Endothelial cell of umbilical vein (primary cell): ENCODE results near the gene SLC43A1. TPM values are rescaled to one million over a fixed set of nuclear protein-coding genes. Genes with fewer than 3 reads are reported as not detected.

Experiments used
- BruUV-seq: library from RNA; stranded (reverse); fragments of 400-500 nt; replicated peaks from 2 replicates; lab custom pipeline; 2021; lab: Mats Ljungman, UMichigan
- CTCF ChIA-PET: fragments of 300-600, 350-600 bp; sonication (Branson Sonifier 250); formaldehyde crosslinking; loops from one replicate; lab custom pipeline; 2021; ENCODE audit warnings: antibody characterized with exemption, inconsistent platforms; lab: Charles Lee
- POLR2A ChIA-PET: fragments of 300-600, 350-600 bp; sonication (Branson Sonifier 250); formaldehyde crosslinking; loops from one replicate; lab custom pipeline; 2021; ENCODE audit warnings: antibody characterized with exemption, inconsistent platforms; lab: Charles Lee
- DNase-seq: peaks from one replicate; pipeline ENCODE4 v3.0.0-alpha.2; 2011; ENCODE audit warnings: low read depth, low spot score
- FAIRE-seq: peaks from 2 replicates; lab custom pipeline; 2011; peaks lifted over from hg19 to GRCh38; lab: Jason Lieb, UNC
- H2AFZ ChIP-seq: 2 replicates; pipeline ENCODE4 v1.6.0; 2012; ENCODE audit warnings: low read depth, low read length, control low read depth, inconsistent platforms
- H3K27ac ChIP-seq: 2 replicates; pipeline ENCODE4 v1.5.1; 2011; ENCODE audit warnings: low read depth, mild to moderate bottlenecking, control low read depth, low read length, moderate library complexity; ENCODE audit not compliant: insufficient read depth
- H3K27me3 ChIP-seq, 2 experiments: 2 replicates each; pipeline versions ENCODE4 v1.6.0 to v1.6.1; 2011; ENCODE audit warnings: low read length in 2 of 2, mixed read lengths in 1 of 2; ENCODE audit not compliant: control insufficient read depth in 2 of 2, insufficient read depth in 2 of 2
- H3K36me3 ChIP-seq, 2 experiments: 2 replicates in 1 of 2; 3 replicates in 1 of 2; pipeline ENCODE4 v1.5.1; 2011; ENCODE audit warnings: low read length in 2 of 2, mild to moderate bottlenecking in 1 of 2, moderate library complexity in 1 of 2; ENCODE audit not compliant: control insufficient read depth in 2 of 2, insufficient read depth in 2 of 2; ENCODE audit errors: extremely low read depth in 1 of 2
- H3K4me1 ChIP-seq: 3 replicates; pipeline ENCODE4 v1.5.1; 2011; ENCODE audit warnings: mild to moderate bottlenecking, low read length; ENCODE audit not compliant: control insufficient read depth, insufficient read depth; ENCODE audit errors: extremely low read depth
- H3K4me2 ChIP-seq: 2 replicates; pipeline ENCODE4 v1.6.1; 2011; ENCODE audit warnings: low read length, control low read depth, mixed read lengths; ENCODE audit not compliant: insufficient read depth
- H3K4me3 ChIP-seq, 3 experiments: fragments of 200-600 bp in 1 of 3; sonication (generic), shearing (Covaris generic) in 1 of 3; replicated peaks in 1 of 3; 2 replicates each; pipeline ENCODE4 v1.5.1; 2011 to 2016; ENCODE audit warnings: control low read depth in 3 of 3, low read length in 3 of 3, mild to moderate bottlenecking in 2 of 3, inconsistent platforms in 1 of 3, low read depth in 1 of 3, moderate library complexity in 1 of 3; ENCODE audit not compliant: insufficient read depth in 1 of 3
- H3K79me2 ChIP-seq: 2 replicates; pipeline ENCODE4 v1.6.0; 2012; ENCODE audit warnings: low read length, inconsistent platforms; ENCODE audit not compliant: control insufficient read depth, insufficient read depth
- H3K9ac ChIP-seq: replicated peaks from 2 replicates; pipeline ENCODE3; 2011; ENCODE audit warnings: low read length, control low read depth; ENCODE audit not compliant: insufficient read depth; ENCODE audit errors: extremely low read depth
- H3K9me1 ChIP-seq: replicated peaks from 3 replicates; pipeline ENCODE4 v1.6.0; 2011; ENCODE audit warnings: mild to moderate bottlenecking, low read length; ENCODE audit not compliant: control insufficient read depth, insufficient read depth; ENCODE audit errors: extremely low read depth
- H3K9me3 ChIP-seq: replicated peaks from 2 replicates; pipeline ENCODE4 v1.5.1; 2012; ENCODE audit warnings: low read length, inconsistent platforms; ENCODE audit not compliant: control insufficient read depth, insufficient read depth
- H4K20me1 ChIP-seq: replicated peaks from 2 replicates; pipeline ENCODE3; 2011; ENCODE audit warnings: mild to moderate bottlenecking, low read length; ENCODE audit not compliant: control insufficient read depth, insufficient read depth; ENCODE audit errors: extremely low read depth
- EZH2 ChIP-seq: IDR thresholded peaks from 2 replicates; pipeline ENCODE4 v1.6.1; 2012; ENCODE audit warnings: borderline replicate concordance, low read depth, mild to moderate bottlenecking, moderate library complexity, low read length, inconsistent platforms; ENCODE audit not compliant: severe bottlenecking
- FOS ChIP-seq: IDR thresholded peaks from 2 replicates; pipeline ENCODE4 v1.6.1; 2011; ENCODE audit warnings: mild to moderate bottlenecking, low read length, moderate library complexity, borderline replicate concordance; ENCODE audit not compliant: insufficient read depth
- GATA2 ChIP-seq: IDR thresholded peaks from 2 replicates; pipeline ENCODE4 v1.7.0; 2011; ENCODE audit warnings: low read depth, mild to moderate bottlenecking, moderate library complexity, mixed read lengths, low read length; ENCODE audit not compliant: insufficient read length, insufficient read depth
- JUN ChIP-seq: IDR thresholded peaks from 2 replicates; pipeline ENCODE4 v1.6.1; 2011; ENCODE audit warnings: borderline replicate concordance, low read depth; ENCODE audit not compliant: insufficient read length, insufficient read depth
- MYC ChIP-seq: IDR thresholded peaks from one replicate; pipeline ENCODE4 v1.6.1; 2011; ENCODE audit warnings: mild to moderate bottlenecking, low read depth, low read length
- POLR2A ChIP-seq: IDR thresholded peaks from 2 replicates; pipeline ENCODE4 v1.6.1; 2012; ENCODE audit warnings: low read depth, mild to moderate bottlenecking, control low read depth, low read length
- POLR2AphosphoS5 ChIP-seq: IDR thresholded peaks from 2 replicates; pipeline ENCODE4 v1.6.1; 2012; ENCODE audit warnings: low read depth, mild to moderate bottlenecking, control low read depth, low read length, moderate library complexity; ENCODE audit not compliant: insufficient read depth
- dilution Hi-C: fragments of 300-500 bp; cut with MboI; formaldehyde crosslinking; loops from one replicate; pipeline ENCODE4 v1.15.0; 2019; ENCODE audit warnings: low sequenced_read_pairs; ENCODE audit not compliant: extremely low pct_ligation_motif_present
- intact Hi-C: fragments of 100-400 bp; cut with micrococcal nuclease; formaldehyde crosslinking; loops from one replicate; pipeline ENCODE4 v1.10.0; 2022
- polyA plus RNA-seq, 4 experiments: library from polyadenylated mRNA; depleted of rRNA in 3 of 4; stranded (reverse) in 3 of 4; unstranded in 1 of 4; fragments of >200 nt; gene quantifications; 2 replicates each; pipeline versions ENCODE4 v1.2.1 to v1.2.3, GENCODE V29; 2011 to 2012; ENCODE audit warnings: missing spikeins in 1 of 4
- total RNA-seq: library from RNA; stranded (reverse); gene quantifications from 2 replicates; pipeline ENCODE4 v1.2.3, GENCODE V29; 2021
- TF ChIP-seq, protein P1 (sequence below), 2 donors: IDR thresholded peaks; 1 replicate in 1 of 2; 2 replicates in 1 of 2; pipeline ENCODE4 v1.5.1; 2011; ENCODE audit warnings: low read length in 2 of 2, mild to moderate bottlenecking in 2 of 2, moderate library complexity in 2 of 2, control low read depth in 1 of 2, inconsistent platforms in 1 of 2, low read depth in 1 of 2; ENCODE audit not compliant: insufficient read depth in 1 of 2; ENCODE audit errors: extremely low read depth in 1 of 2
- TF ChIP-seq, protein P2 (sequence below): IDR thresholded peaks from 2 replicates; pipeline ENCODE4 v1.6.1; 2011; ENCODE audit not compliant: insufficient read depth, insufficient read length

The SLC43A1 gene
- total and polyA plus RNA-seq, 2 donors (not counting 3 experiments of a cell fraction or from before 2014, with no cell fraction given): 13.7 to 19.5 TPM

DNA sequence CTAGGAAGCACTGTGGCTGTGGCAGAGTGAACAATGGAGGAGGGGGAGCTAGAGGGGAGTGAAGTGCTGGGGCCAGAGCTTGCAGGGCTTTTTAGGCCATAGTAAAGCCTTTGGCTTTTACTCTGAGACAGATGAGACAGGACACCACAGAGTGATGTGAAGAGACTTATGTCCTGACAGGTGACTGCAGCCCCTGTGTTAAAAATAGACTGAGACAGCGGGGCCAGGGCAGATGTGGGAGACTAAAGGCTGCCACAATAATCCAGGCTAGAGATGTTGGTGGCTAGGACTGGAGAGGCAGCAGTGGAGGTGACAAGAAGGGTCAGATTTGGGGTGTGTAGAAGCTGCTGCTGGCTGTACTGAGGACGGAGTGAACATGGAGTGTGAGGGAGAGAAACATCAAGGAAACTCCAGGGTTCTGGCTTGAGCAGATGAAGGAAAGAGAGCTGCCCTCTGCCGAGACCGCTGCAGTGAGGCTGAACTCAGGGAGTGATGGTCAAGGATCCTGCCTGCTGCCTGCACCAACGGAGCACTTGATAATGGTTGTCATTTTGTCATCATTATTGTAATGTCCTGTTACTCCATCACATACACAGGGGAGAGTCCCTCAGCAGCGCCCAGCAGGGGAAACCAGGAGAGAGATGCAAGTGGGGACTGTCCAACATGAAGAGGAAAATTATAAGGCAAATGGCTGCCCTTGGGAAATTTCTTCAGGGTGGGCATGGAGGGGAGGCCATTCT, 27.4 kb downstream of the SLC43A1 start:
- ChIA-PET CTCF (interaction anchor here (0.8 to 8.6 kb wide), 3 partner anchors 12 to 39 kb away, joined by 3 to 316 read pairs (median 5); partner anchors contain the start of gene TIMM10), POLR2A (no interaction called here)
- intact Hi-C loops: no loop called here
- H3K9me1 ChIP-seq: no peaks in the 10 kb centered on the region
- BruUV-seq: no TSS peak
- H3K4me2 ChIP-seq: no peak overlapping the region
- no peaks in the 10 kb centered on the region for H3K27me3 ChIP-seq
- H3K79me2 ChIP-seq: no peaks in the 10 kb centered on the region
- no peak overlapping the region for H2AFZ ChIP-seq
- dilution Hi-C loops: no loop called here
- no peak overlapping the region for H3K4me3 ChIP-seq
- DNase-seq (no peak), FAIRE-seq (no peak)
- peaks cover 3% of the 10 kb centered on the region for H3K4me1 ChIP-seq
- H3K36me3 ChIP-seq: peaks cover 0 to 2% of the 10 kb centered on the region in 2 experiments
- no peaks in the 10 kb centered on the region for H3K9me3 ChIP-seq
- H3K9ac ChIP-seq: no peak overlapping the region
- no peak overlapping the region for H3K27ac ChIP-seq
- H4K20me1 ChIP-seq: no peaks in the 10 kb centered on the region
- no peak for TF ChIP-seq MYC
- TF ChIP-seq, protein P1, sequence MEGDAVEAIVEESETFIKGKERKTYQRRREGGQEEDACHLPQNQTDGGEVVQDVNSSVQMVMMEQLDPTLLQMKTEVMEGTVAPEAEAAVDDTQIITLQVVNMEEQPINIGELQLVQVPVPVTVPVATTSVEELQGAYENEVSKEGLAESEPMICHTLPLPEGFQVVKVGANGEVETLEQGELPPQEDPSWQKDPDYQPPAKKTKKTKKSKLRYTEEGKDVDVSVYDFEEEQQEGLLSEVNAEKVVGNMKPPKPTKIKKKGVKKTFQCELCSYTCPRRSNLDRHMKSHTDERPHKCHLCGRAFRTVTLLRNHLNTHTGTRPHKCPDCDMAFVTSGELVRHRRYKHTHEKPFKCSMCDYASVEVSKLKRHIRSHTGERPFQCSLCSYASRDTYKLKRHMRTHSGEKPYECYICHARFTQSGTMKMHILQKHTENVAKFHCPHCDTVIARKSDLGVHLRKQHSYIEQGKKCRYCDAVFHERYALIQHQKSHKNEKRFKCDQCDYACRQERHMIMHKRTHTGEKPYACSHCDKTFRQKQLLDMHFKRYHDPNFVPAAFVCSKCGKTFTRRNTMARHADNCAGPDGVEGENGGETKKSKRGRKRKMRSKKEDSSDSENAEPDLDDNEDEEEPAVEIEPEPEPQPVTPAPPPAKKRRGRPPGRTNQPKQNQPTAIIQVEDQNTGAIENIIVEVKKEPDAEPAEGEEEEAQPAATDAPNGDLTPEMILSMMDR (IDR thresholded peaks at IDR 0.05; ENCODE audit: extremely low read depth in 1 of 2, insufficient read depth in 1 of 2, low read depth in 1 of 2, low read length in 2 of 2): no peak
- no peak for TF ChIP-seq EZH2
- no peak for TF ChIP-seq FOS
- TF ChIP-seq POLR2AphosphoS5: no peak
- TF ChIP-seq, protein P2, sequence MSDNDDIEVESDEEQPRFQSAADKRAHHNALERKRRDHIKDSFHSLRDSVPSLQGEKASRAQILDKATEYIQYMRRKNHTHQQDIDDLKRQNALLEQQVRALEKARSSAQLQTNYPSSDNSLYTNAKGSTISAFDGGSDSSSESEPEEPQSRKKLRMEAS: no peak
- no peak for TF ChIP-seq POLR2A
- TF ChIP-seq JUN: no peak
- TF ChIP-seq GATA2: no peak
